Tibial nerve (tissue), 4 donors: ENCODE measurements around the gene HEG1. TPM values are rescaled to one million over a fixed set of nuclear protein-coding genes. Genes with fewer than 3 reads are reported as not detected.

ENCODE experiments used
- DNase-seq, 2 donors: peaks; one replicate each; pipeline ENCODE4 v3.0.0-alpha.2; 2019; ENCODE audit warnings: low spot score in 2 of 2
- H3K27ac ChIP-seq, 4 donors: fragments of 200-600 bp; sonication (generic) in 3 of 4; one replicate each; pipeline ENCODE4 v1.5.1; 2017 to 2019; ENCODE audit warnings: mild to moderate bottlenecking in 1 of 4
- H3K27me3 ChIP-seq, 2 donors: fragments of 200-600 bp; sonication (generic) in 1 of 2; one replicate each; pipeline versions ENCODE4 v1.5.1 to v1.6.0; 2017 to 2019
- H3K36me3 ChIP-seq, 3 donors: fragments of 200-600 bp; sonication (generic); one replicate each; pipeline ENCODE4 v1.5.1; 2018 to 2019
- H3K4me1 ChIP-seq, 4 donors: fragments of 200-600 bp; sonication (generic) in 3 of 4; one replicate each; pipeline ENCODE4 v1.5.1; 2017 to 2019
- H3K4me3 ChIP-seq, 4 donors: fragments of 200-600 bp; sonication (generic) in 3 of 4; one replicate each; pipeline ENCODE4 v1.5.1; 2017 to 2019; ENCODE audit warnings: mild to moderate bottlenecking in 1 of 4, moderate library complexity in 1 of 4
- H3K9me3 ChIP-seq, 4 donors: fragments of 200-600 bp; sonication (generic) in 3 of 4; one replicate each; pipeline ENCODE4 v1.5.1; 2017 to 2019
- CTCF ChIP-seq, 5 experiments: fragments of 200-600 bp in 3 of 5; fragments of 450-650 bp in 2 of 5; sonication (generic) in 3 of 5; IDR thresholded peaks; one replicate each; pipeline ENCODE4 v1.5.1; 2016 to 2019; ENCODE audit warnings: antibody characterized with exemption in 5 of 5, mild to moderate bottlenecking in 3 of 5, moderate library complexity in 2 of 5
- EP300 ChIP-seq, 2 donors: sonication (generic); formaldehyde crosslinking; IDR thresholded peaks; one replicate each; pipeline ENCODE4 v1.6.1; 2017; ENCODE audit warnings: antibody characterized with exemption in 2 of 2, mild to moderate bottlenecking in 1 of 2
- POLR2A ChIP-seq, 2 donors: fragments of 450-650 bp; IDR thresholded peaks; one replicate each; pipeline ENCODE4 v1.6.1; 2017; ENCODE audit warnings: antibody characterized with exemption in 2 of 2, mild to moderate bottlenecking in 2 of 2, moderate library complexity in 2 of 2
- WGBS, 2 donors: methylation state at CpG; one replicate each; pipeline ENCODE4 v1.1.5; 2018; 5-methylcytosine and 5-hydroxymethylcytosine counted together
- total RNA-seq, 4 donors: library from RNA; depleted of rRNA; stranded (reverse); fragments of >200 nt; gene quantifications; one replicate each; pipeline ENCODE4 v1.1.0, GENCODE V29; 2016

HEG1 gene
- total RNA-seq, 4 donors from 2014 or later = 26.8 to 59.1 (median 42.5) TPM

DNA sequence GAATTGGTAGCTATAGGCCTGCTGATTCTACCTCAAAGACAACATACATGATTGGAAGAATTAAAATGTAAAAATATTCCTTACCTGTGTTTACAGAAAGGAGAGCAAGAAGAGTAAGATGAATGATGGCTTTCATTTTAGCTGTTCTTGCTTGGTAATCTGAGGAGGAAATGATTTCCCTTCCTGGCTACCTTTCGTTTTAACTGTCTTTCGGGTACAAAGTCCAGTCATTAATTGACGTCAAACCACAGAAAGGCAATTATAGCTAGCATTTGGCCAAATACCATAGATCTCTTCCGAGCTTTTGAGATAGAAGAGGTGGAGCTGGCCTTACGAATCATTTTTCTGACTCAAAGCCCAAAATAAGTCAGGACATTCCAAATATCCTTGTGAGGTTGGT lies 121.2 kb downstream of the HEG1 start, which contains the start of gene MUC13:
Gene MUC13 (minus strand): TSS at position 175 of the 400 bp plus-strand sequence. CDS start 39 bp downstream, at position 136.
- H3K27ac ChIP-seq = peak within 1 kb of the TSS in 1 of 4 donors; percentile 43
- H3K27me3 ChIP-seq = no peaks in the 10 kb centered on the region
- H3K4me1 ChIP-seq = no peaks in the 10 kb centered on the region
- H3K9me3 ChIP-seq = no peaks in the 10 kb centered on the region
- peak within 1 kb of the TSS in 1 of 4 donors; percentile 29 for H3K4me3 ChIP-seq
- TF ChIP-seq EP300 (IDR thresholded peaks at IDR 0.05) (no peak), POLR2A (IDR thresholded peaks at IDR 0.05) (no peak), CTCF (IDR thresholded peaks at IDR 0.05) (no peak)
- H3K36me3 ChIP-seq = no peaks in the 10 kb centered on the region
- 88% methylated on average over 5 of the region's 5 CpGs for WGBS, 2 donors
- no peak for DNase-seq

GRCh38 chr3:124928333-124929202 lies 127.2 kb downstream of the HEG1 start:
- H3K4me3 ChIP-seq = no peak overlapping the region
- no peaks in the 10 kb centered on the region for H3K36me3 ChIP-seq
- no peaks in the 10 kb centered on the region for H3K4me1 ChIP-seq
- H3K27me3 ChIP-seq = no peaks in the 10 kb centered on the region
- TF ChIP-seq CTCF (IDR thresholded peaks at IDR 0.05) (peak; percentile 45 to 75 (median 50)), EP300 (IDR thresholded peaks at IDR 0.05) (no peak)
- H3K9me3 ChIP-seq = no peaks in the 10 kb centered on the region
- H3K27ac ChIP-seq = no peak overlapping the region
- WGBS, 2 donors = 20 to 26% methylated on average over 4 of the region's 4 CpGs
- peak; percentile 50 to 85 for DNase-seq

DNA sequence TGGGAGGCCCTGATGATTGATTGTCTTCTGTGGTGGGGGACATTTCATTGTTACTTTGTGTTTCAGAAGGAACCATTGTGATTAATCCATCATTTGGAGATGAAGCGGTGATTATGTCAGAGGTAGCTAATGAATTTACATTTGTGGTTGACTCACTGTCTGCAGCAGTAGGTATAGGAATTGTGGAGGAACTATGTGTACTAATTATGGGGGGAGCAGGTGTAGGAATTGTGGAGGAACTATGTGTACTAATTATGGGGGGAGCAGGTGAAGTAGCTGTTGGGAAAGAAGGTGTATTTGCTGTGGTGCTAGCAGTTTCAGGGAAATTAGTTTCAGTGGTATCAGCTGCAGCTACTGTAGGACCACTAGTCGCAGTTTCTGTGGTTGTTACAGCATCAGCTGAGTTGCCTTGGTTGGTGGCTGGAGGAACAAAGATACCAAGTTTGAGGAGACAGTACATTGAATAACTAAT lies 128.2 kb downstream of the HEG1 start:
- no peak for DNase-seq
- Histone ChIP-seq H3K27me3 (no peaks in the 10 kb centered on the region), H3K27ac (no peak overlapping the region), H3K9me3 (no peaks in the 10 kb centered on the region), H3K4me3 (no peak overlapping the region), H3K36me3 (no peaks in the 10 kb centered on the region), H3K4me1 (no peaks in the 10 kb centered on the region)
- TF ChIP-seq POLR2A (IDR thresholded peaks at IDR 0.05) = no peak
- no peak for TF ChIP-seq EP300 (IDR thresholded peaks at IDR 0.05)
- no peak for TF ChIP-seq CTCF (IDR thresholded peaks at IDR 0.05)
- 85 to 96% methylated on average over 2 of the region's 2 CpGs for WGBS, 2 donors

GRCh38 chr3:124926426-124927101 lies 129.2 kb downstream of the HEG1 start:
- H3K4me1 ChIP-seq = no peaks in the 10 kb centered on the region
- H3K4me3 ChIP-seq = no peak overlapping the region
- no peak for DNase-seq
- TF ChIP-seq CTCF (IDR thresholded peaks at IDR 0.05) (no peak), POLR2A (IDR thresholded peaks at IDR 0.05) (no peak), EP300 (IDR thresholded peaks at IDR 0.05) (no peak)
- H3K27me3 ChIP-seq = no peaks in the 10 kb centered on the region
- H3K36me3 ChIP-seq = no peaks in the 10 kb centered on the region
- no peak overlapping the region for H3K27ac ChIP-seq
- WGBS, 2 donors = 79 to 91% methylated on average over 4 of the region's 4 CpGs
- no peaks in the 10 kb centered on the region for H3K9me3 ChIP-seq

DNA sequence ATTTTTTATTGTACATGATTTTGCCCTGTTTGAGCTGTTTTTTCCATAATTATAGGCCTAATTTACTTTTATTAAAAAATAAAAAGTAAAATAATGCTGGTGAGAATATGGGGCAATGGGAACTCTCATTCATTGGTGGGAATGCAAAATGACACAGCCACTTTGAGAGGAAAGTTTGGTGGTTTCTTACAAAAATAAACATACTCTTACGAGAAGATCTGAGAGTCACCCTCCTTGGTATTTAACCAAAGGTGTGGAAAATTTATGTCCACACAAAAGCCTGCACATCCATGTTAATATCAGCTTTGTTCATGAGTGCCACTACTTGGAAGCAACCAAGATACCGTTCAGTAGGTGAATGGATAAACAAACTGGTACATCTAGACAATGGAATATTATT lies 131.1 kb downstream of the HEG1 start:
- Histone ChIP-seq H3K4me1 (no peaks in the 10 kb centered on the region), H3K4me3 (no peak overlapping the region), H3K9me3 (no peaks in the 10 kb centered on the region), H3K27ac (no peak overlapping the region), H3K27me3 (no peaks in the 10 kb centered on the region), H3K36me3 (no peaks in the 10 kb centered on the region)
- 82 to 84% methylated on average over 2 of the region's 2 CpGs for WGBS, 2 donors
- TF ChIP-seq CTCF (IDR thresholded peaks at IDR 0.05) = no peak
- no peak for DNase-seq
